Common myeloid progenitor, CD34-positive (primary cell): ENCODE measurements around the gene ZDHHC21.
A peak's percentile ranks its signal among the peaks of the same experiment; 100 is the strongest.
"Not testable (repeated sequence)": the region's sequence is repeated elsewhere in the genome, so short reads cannot be mapped to it uniquely, and the experiment has no call there.

Experiments used
- CTCF ChIA-PET: fragments of 350-600 bp; sonication (Branson Sonifier 250); formaldehyde crosslinking; loops from one replicate; lab custom pipeline; 2021; ENCODE audit warnings: antibody characterized with exemption; lab: Charles Lee
- POLR2A ChIA-PET: fragments of 350-600 bp; sonication (Branson Sonifier 250); formaldehyde crosslinking; loops from one replicate; lab custom pipeline; 2021; ENCODE audit warnings: antibody characterized with exemption; lab: Charles Lee
- DNase-seq, 3 donors: peaks; one replicate each; pipeline versions ENCODE4 v3.0.0 to v3.0.0-alpha.2; 2013
- H3K27ac ChIP-seq, 2 experiments: 1 replicate in 1 of 2; 2 replicates in 1 of 2; pipeline ENCODE4 v1.7.0; 2013; ENCODE audit warnings: inconsistent platforms in 2 of 2, low read length in 2 of 2, mild to moderate bottlenecking in 2 of 2, low read depth in 1 of 2, moderate library complexity in 1 of 2; ENCODE audit not compliant: severe bottlenecking in 2 of 2, insufficient read depth in 1 of 2, poor library complexity in 1 of 2
- H3K27me3 ChIP-seq, 5 experiments: replicated peaks in 2 of 5; 1 replicate in 3 of 5; 2 replicates in 2 of 5; pipeline versions ENCODE4 v1.6.1 to v1.7.0; 2013; ENCODE audit warnings: low read length in 4 of 5, mild to moderate bottlenecking in 2 of 5, moderate library complexity in 2 of 5, inconsistent platforms in 1 of 5; ENCODE audit not compliant: insufficient read depth in 5 of 5, control insufficient read depth in 4 of 5
- H3K36me3 ChIP-seq, 4 experiments: 1 replicate in 2 of 4; 2 replicates in 2 of 4; pipeline versions ENCODE4 v1.6.1 to v1.7.0; 2013; ENCODE audit warnings: low read length in 3 of 4, control low read depth in 1 of 4, mild to moderate bottlenecking in 1 of 4; ENCODE audit not compliant: control insufficient read depth in 4 of 4, insufficient read depth in 4 of 4
- H3K4me1 ChIP-seq, 4 experiments: 1 replicate in 3 of 4; 2 replicates in 1 of 4; pipeline versions ENCODE4 v1.6.1 to v1.7.1; 2013; ENCODE audit warnings: low read length in 3 of 4, mild to moderate bottlenecking in 3 of 4, control low read depth in 1 of 4, inconsistent platforms in 1 of 4, moderate library complexity in 1 of 4; ENCODE audit not compliant: control insufficient read depth in 4 of 4, insufficient read depth in 4 of 4; ENCODE audit errors: control extremely low read depth in 1 of 4
- H3K4me3 ChIP-seq, 7 experiments: 1 replicate in 4 of 7; 2 replicates in 3 of 7; pipeline versions ENCODE4 v1.5.1 to v1.7.0; 2013; ENCODE audit warnings: mild to moderate bottlenecking in 7 of 7, low read length in 6 of 7, moderate library complexity in 6 of 7, inconsistent platforms in 2 of 7, low read depth in 2 of 7, control low read depth in 1 of 7; ENCODE audit not compliant: insufficient read depth in 4 of 7, control insufficient read depth in 1 of 7; ENCODE audit errors: extremely low read depth in 1 of 7
- H3K9me3 ChIP-seq, 5 experiments: 1 replicate in 4 of 5; 2 replicates in 1 of 5; pipeline versions ENCODE4 v1.6.1 to v1.7.1; 2013; ENCODE audit warnings: low read length in 4 of 5, mild to moderate bottlenecking in 2 of 5, inconsistent platforms in 1 of 5, low read depth in 1 of 5, moderate library complexity in 1 of 5; ENCODE audit not compliant: control insufficient read depth in 4 of 5, insufficient read depth in 2 of 5; ENCODE audit errors: control extremely low read depth in 1 of 5
- WGBS: methylation state at CpG from one replicate; pipeline ENCODE4 v1.1.5; 2013; ENCODE audit not compliant: insufficient coverage; 5-methylcytosine and 5-hydroxymethylcytosine counted together

Gene ZDHHC21

DNA sequence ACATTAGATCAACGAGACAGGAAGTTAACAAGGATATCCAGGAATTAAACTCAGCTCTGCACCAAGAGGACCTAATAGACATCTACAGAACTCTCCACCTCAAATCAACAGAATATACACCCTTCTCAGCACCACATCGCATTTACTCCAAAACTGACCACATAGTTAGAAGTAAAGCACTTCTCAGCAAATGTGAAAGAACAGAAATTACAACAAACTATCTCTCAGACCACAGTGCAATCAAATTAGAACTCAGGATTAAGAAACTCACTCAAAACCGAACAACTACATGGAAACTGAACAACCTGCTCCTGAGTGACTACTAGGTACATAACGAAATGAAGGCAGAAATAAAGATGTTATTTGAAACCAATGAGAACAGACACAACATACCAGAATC, 10.6 kb downstream of the ZDHHC21 start:
- H3K27ac ChIP-seq, H3K9me3 ChIP-seq, H3K27me3 ChIP-seq, CTCF ChIA-PET, POLR2A ChIA-PET, H3K4me1 ChIP-seq, DNase-seq, H3K4me3 ChIP-seq: not testable (repeated sequence)
- peaks cover 3 to 18% (median 11%) of the 10 kb centered on the region in 4 experiments for H3K36me3 ChIP-seq
- 100% methylated on average over 1 of the region's 4 CpGs for WGBS

GRCh38 chr9:14678776-14679175, 14.5 kb downstream of the ZDHHC21 start:
- peaks cover 2 to 10% (median 5%) of the 10 kb centered on the region in 4 experiments for H3K36me3 ChIP-seq
- H3K27ac ChIP-seq: no peak overlapping the region
- ChIA-PET CTCF (no interaction called here), POLR2A (no interaction called here)
- no CpG with 5 or more reads among the region's 3 CpGs for WGBS
- no peak overlapping the region for H3K4me3 ChIP-seq
- no peaks in the 10 kb centered on the region for H3K4me1 ChIP-seq
- no peaks in the 10 kb centered on the region for H3K27me3 ChIP-seq
- DNase-seq: no peak
- H3K9me3 ChIP-seq: no peaks in the 10 kb centered on the region

DNA sequence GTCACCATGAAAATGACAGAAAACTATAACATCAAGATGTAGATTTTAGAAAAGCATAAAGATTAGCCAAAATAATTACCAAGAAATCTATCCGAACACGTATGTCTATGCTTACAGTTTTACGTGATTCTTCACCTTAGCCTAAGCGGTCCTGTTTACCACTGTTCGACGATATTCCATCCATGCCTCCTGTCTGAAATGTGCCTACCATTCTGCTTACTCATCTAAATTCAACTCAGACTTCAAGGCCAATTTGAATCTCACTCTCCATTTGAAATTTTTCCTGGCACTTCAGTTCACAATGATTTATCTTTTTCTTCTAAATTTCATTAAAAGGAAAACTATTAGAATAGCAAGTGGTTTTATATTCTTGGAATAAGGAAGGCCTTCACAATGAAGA, 15.4 kb downstream of the ZDHHC21 start:
- no peaks in the 10 kb centered on the region for H3K27me3 ChIP-seq
- peaks cover 2 to 10% (median 5%) of the 10 kb centered on the region in 4 experiments for H3K36me3 ChIP-seq
- no peaks in the 10 kb centered on the region for H3K4me1 ChIP-seq
- 97% methylated on average over 6 of the region's 6 CpGs for WGBS
- no peak overlapping the region for H3K4me3 ChIP-seq
- no peak for DNase-seq
- H3K9me3 ChIP-seq: no peaks in the 10 kb centered on the region
- ChIA-PET POLR2A (no interaction called here), CTCF (no interaction called here)
- no peak overlapping the region for H3K27ac ChIP-seq

GRCh38 chr9:14677396-14677795, 15.8 kb downstream of the ZDHHC21 start:
- Histone ChIP-seq H3K9me3 (no peaks in the 10 kb centered on the region), H3K4me1 (no peaks in the 10 kb centered on the region), H3K4me3 (no peak overlapping the region), H3K27ac (no peak overlapping the region), H3K27me3 (no peaks in the 10 kb centered on the region), H3K36me3 (peaks cover 5 to 10% (median 7%) of the 10 kb centered on the region in 4 experiments)
- DNase-seq: no peak
- CTCF ChIA-PET: no interaction called here
- POLR2A ChIA-PET: no interaction called here
- WGBS: no CpG with 5 or more reads among the region's 2 CpGs

GRCh38 chr9:14674630-14675029, 18.6 kb downstream of the ZDHHC21 start:
- Histone ChIP-seq H3K4me1 (no peaks in the 10 kb centered on the region), H3K36me3 (peaks cover 4 to 15% (median 10%) of the 10 kb centered on the region in 4 experiments), H3K27ac (no peak overlapping the region), H3K4me3 (no peak overlapping the region), H3K27me3 (no peaks in the 10 kb centered on the region), H3K9me3 (peaks cover 0 to 1% (median 0%) of the 10 kb centered on the region in 5 experiments)
- ChIA-PET CTCF (interaction anchor here (0.8 kb wide), 1 partner anchor 14 kb away, joined by 3 read pairs; no protein-coding TSS in a partner anchor), POLR2A (no interaction called here)
- no CpG with 5 or more reads among the region's 3 CpGs for WGBS
- DNase-seq: no peak

GRCh38 chr9:14671377-14671776, 21.9 kb downstream of the ZDHHC21 start:
- Histone ChIP-seq H3K36me3 (peaks cover 4 to 15% (median 10%) of the 10 kb centered on the region in 4 experiments), H3K4me3 (no peak overlapping the region), H3K4me1 (no peaks in the 10 kb centered on the region), H3K27ac (no peak overlapping the region), H3K27me3 (no peaks in the 10 kb centered on the region), H3K9me3 (peaks cover 0 to 1% (median 0%) of the 10 kb centered on the region in 5 experiments)
- DNase-seq: no peak
- WGBS: 100% methylated on average over 1 of the region's 3 CpGs
- POLR2A ChIA-PET: no interaction called here
- CTCF ChIA-PET: no interaction called here

GRCh38 chr9:14670718-14671117, 22.5 kb downstream of the ZDHHC21 start:
- H3K4me3 ChIP-seq: no peak overlapping the region
- CTCF ChIA-PET: no interaction called here
- no peaks in the 10 kb centered on the region for H3K4me1 ChIP-seq
- no CpG with 5 or more reads among the region's 1 CpG for WGBS
- no peaks in the 10 kb centered on the region for H3K27me3 ChIP-seq
- H3K36me3 ChIP-seq: peaks cover 4 to 15% (median 7%) of the 10 kb centered on the region in 4 experiments
- POLR2A ChIA-PET: no interaction called here
- peak in 1 of 3 donors; percentile 9 for DNase-seq
- peaks cover 0 to 1% (median 0%) of the 10 kb centered on the region in 5 experiments for H3K9me3 ChIP-seq
- no peak overlapping the region for H3K27ac ChIP-seq
